Hepatocyte (in vitro differentiated cells): ENCODE results near the gene GNPNAT1. TPM values are rescaled to one million over a fixed set of nuclear protein-coding genes. Genes with fewer than 3 reads are reported as not detected.

Experiments used
- DNase-seq: peaks from one replicate; pipeline ENCODE4 v3.0.0-alpha.2; 2016; ENCODE audit warnings: low spot score
- H2AFZ ChIP-seq: fragments of 200-600 bp; sonication (generic); 2 replicates; pipeline ENCODE4 v1.6.0; 2016; ENCODE audit warnings: antibody characterized with exemption, mild to moderate bottlenecking
- H3K27ac ChIP-seq: fragments of 200-600 bp; sonication (generic); 2 replicates; pipeline ENCODE4 v1.5.1; 2016; ENCODE audit warnings: mild to moderate bottlenecking
- H3K27me3 ChIP-seq: fragments of 200-600 bp; sonication (generic); 2 replicates; pipeline ENCODE4 v1.6.1; 2016
- H3K36me3 ChIP-seq: fragments of 200-600 bp; sonication (generic); replicated peaks from 2 replicates; pipeline ENCODE4 v1.5.1; 2016; ENCODE audit warnings: low read depth; ENCODE audit not compliant: insufficient read depth
- H3K4me1 ChIP-seq: fragments of 200-600 bp; sonication (generic); 2 replicates; pipeline ENCODE4 v1.5.1; 2016; ENCODE audit warnings: mild to moderate bottlenecking, moderate library complexity; ENCODE audit not compliant: insufficient read depth
- H3K4me2 ChIP-seq: fragments of 200-600 bp; sonication (generic); 2 replicates; pipeline ENCODE4 v1.6.0; 2016
- H3K4me3 ChIP-seq: fragments of 200-600 bp; sonication (generic); 2 replicates; pipeline ENCODE4 v1.5.1; 2016; ENCODE audit warnings: mild to moderate bottlenecking
- H3K79me2 ChIP-seq: fragments of 200-600 bp; sonication (generic); 2 replicates; pipeline ENCODE4 v1.6.0; 2017; ENCODE audit warnings: mild to moderate bottlenecking
- H3K9me2 ChIP-seq: fragments of 200-600 bp; sonication (generic); replicated peaks from 2 replicates; pipeline ENCODE4 v1.6.0; 2017; ENCODE audit warnings: mild to moderate bottlenecking; ENCODE audit not compliant: insufficient read depth
- H3K9me3 ChIP-seq: fragments of 200-600 bp; sonication (generic); 2 replicates; pipeline ENCODE4 v1.5.1; 2016; ENCODE audit warnings: low read depth, mild to moderate bottlenecking
- H4K20me1 ChIP-seq: fragments of 200-600 bp; sonication (generic); 2 replicates; pipeline ENCODE4 v1.6.0; 2016; ENCODE audit warnings: mild to moderate bottlenecking; ENCODE audit not compliant: insufficient read depth, poor library complexity, severe bottlenecking
- EZH2 ChIP-seq: fragments of 200-600 bp; sonication (generic); IDR thresholded peaks from 2 replicates; pipeline ENCODE4 v1.6.1; 2016; ENCODE audit warnings: antibody characterized with exemption, mild to moderate bottlenecking, borderline replicate concordance
- EZH2phosphoT487 ChIP-seq: fragments of 200-600 bp; sonication (generic); IDR thresholded peaks from one replicate; pipeline ENCODE4 v1.6.1; 2018; ENCODE audit warnings: antibody characterized with exemption, mild to moderate bottlenecking, low read depth, moderate library complexity; ENCODE audit not compliant: unreplicated experiment, severe bottlenecking
- WGBS: methylation state at CpG from one replicate; pipeline ENCODE4 v1.1.6; 2016; ENCODE audit warnings: low lambda C conversion rate; ENCODE audit errors: missing lambda C conversion rate; 5-methylcytosine and 5-hydroxymethylcytosine counted together
- polyA plus RNA-seq: library from polyadenylated mRNA; unstranded; fragments of >200 nt; fragmentation: Nextera tagmentation; extraction: Ambion mirVana; gene quantifications from 2 replicates; pipeline ENCODE4 v1.2.1, GENCODE V29; 2016
- total RNA-seq: library from RNA; depleted of rRNA; stranded (reverse); fragments of >200 nt; gene quantifications from 2 replicates; pipeline ENCODE4 v1.2.3, GENCODE V29; 2014
- TF ChIP-seq, protein P1 (sequence below): fragments of 200-600 bp; sonication (generic); IDR thresholded peaks from 2 replicates; pipeline ENCODE4 v1.5.1; 2016; ENCODE audit warnings: antibody characterized with exemption, mild to moderate bottlenecking; ENCODE audit not compliant: poor library complexity

The GNPNAT1 gene
- total and polyA plus RNA-seq, 2 experiments from 2014 or later = 22.6 to 24.5 TPM

DNA sequence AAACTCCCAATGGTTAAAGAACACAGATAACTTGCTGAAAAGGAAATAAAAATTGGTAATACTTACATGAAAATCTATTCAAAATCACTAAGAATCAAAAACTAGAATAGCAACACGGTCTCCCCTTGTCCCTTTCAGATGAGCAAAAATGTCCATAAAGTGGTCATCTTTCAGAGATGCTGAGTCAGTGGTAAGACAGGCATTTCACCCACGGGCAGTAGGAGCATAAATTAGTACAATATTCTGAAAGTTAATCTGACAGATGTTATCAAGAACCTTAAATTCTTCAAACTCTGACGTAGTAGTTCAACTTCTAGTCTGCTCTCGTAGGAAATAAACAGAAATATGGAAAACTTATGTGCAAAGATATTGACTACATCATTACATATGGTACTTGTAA is 33.1 kb upstream of the GNPNAT1 start:
- 58% methylated on average over 4 of the region's 4 CpGs for WGBS
- Histone ChIP-seq H2AFZ (no peak overlapping the region), H3K4me3 (no peak overlapping the region)

DNA sequence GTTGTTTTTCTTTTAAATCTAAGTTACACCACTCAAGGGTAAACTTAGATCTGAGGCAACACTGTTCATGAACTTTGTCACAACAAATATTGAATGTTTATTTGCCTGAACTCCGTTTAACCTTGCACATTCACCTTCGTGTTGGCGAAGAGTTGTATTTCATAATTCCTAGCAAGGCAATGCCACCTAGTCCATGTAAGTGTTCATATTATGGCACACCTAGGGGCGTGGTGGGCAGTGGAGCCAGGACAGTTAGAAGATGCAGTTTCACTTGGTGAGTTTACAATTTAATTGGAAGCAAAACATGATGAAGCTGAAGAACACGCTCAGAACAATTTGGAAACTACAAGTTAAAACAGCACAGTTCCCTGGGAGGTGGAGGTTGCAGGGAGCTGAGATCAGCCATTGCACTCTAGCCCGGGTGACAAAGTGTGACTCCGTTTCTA is 30.4 kb upstream of the GNPNAT1 start:
- Histone ChIP-seq H3K9me2 (no peaks in the 10 kb centered on the region), H3K4me3 (no peak overlapping the region), H3K36me3 (no peaks in the 10 kb centered on the region), H3K9me3 (no peaks in the 10 kb centered on the region), H3K4me2 (peak overlapping the region; percentile 41), H3K27ac (no peak overlapping the region), H3K27me3 (no peaks in the 10 kb centered on the region), H2AFZ (no peak overlapping the region), H3K79me2 (no peaks in the 10 kb centered on the region), H4K20me1 (no peaks in the 10 kb centered on the region), H3K4me1 (no peaks in the 10 kb centered on the region)
- WGBS = 69% methylated on average over 7 of the region's 7 CpGs
- DNase-seq = peak; percentile 12
- TF ChIP-seq, protein P1, sequence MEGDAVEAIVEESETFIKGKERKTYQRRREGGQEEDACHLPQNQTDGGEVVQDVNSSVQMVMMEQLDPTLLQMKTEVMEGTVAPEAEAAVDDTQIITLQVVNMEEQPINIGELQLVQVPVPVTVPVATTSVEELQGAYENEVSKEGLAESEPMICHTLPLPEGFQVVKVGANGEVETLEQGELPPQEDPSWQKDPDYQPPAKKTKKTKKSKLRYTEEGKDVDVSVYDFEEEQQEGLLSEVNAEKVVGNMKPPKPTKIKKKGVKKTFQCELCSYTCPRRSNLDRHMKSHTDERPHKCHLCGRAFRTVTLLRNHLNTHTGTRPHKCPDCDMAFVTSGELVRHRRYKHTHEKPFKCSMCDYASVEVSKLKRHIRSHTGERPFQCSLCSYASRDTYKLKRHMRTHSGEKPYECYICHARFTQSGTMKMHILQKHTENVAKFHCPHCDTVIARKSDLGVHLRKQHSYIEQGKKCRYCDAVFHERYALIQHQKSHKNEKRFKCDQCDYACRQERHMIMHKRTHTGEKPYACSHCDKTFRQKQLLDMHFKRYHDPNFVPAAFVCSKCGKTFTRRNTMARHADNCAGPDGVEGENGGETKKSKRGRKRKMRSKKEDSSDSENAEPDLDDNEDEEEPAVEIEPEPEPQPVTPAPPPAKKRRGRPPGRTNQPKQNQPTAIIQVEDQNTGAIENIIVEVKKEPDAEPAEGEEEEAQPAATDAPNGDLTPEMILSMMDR = no peak

More for the DNA sequence above, 33.1 kb upstream of the GNPNAT1 start:
- TF ChIP-seq, protein P1 = no peak
- no peak for TF ChIP-seq EZH2
- TF ChIP-seq EZH2phosphoT487 = no peak
- DNase-seq = no peak
- no peak overlapping the region for H3K27ac ChIP-seq
- no peaks in the 10 kb centered on the region for H3K27me3 ChIP-seq
- no peak overlapping the region for H3K4me2 ChIP-seq
- H3K9me2 ChIP-seq = no peaks in the 10 kb centered on the region
- no peaks in the 10 kb centered on the region for H3K36me3 ChIP-seq
- H3K4me1 ChIP-seq = peaks cover 4% of the 10 kb centered on the region
- no peaks in the 10 kb centered on the region for H3K9me3 ChIP-seq
- H3K79me2 ChIP-seq = no peaks in the 10 kb centered on the region
- H4K20me1 ChIP-seq = no peaks in the 10 kb centered on the region

DNA sequence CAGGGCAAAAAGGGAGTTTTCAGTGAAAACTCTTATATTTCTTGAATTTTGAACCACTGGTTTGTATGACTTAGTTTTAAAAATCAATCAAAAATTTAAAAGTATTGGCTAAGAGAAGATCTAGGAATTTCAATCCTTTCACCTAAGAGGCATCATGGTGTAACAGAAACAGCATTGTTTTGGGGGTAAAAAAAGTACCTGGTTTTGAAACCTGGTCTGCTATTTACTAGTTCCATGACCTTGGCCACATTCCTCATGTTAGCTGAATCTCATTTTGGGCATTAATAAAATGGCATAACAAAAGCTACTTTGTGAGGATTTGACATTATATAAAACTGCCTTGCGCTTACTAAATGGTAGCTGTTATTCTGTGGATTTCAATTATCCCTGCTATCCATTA is 16.7 kb upstream of the GNPNAT1 start:
- H3K4me3 ChIP-seq = no peak overlapping the region
- TF ChIP-seq, protein P1 = no peak
- TF ChIP-seq EZH2 = no peak
- no peak for TF ChIP-seq EZH2phosphoT487
- no peaks in the 10 kb centered on the region for H3K27me3 ChIP-seq
- 89% methylated on average over 1 of the region's 1 CpG for WGBS
- no peaks in the 10 kb centered on the region for H3K79me2 ChIP-seq
- H3K9me2 ChIP-seq = no peaks in the 10 kb centered on the region
- no peaks in the 10 kb centered on the region for H3K36me3 ChIP-seq
- H2AFZ ChIP-seq = no peak overlapping the region
- DNase-seq = no peak
- H3K4me2 ChIP-seq = no peak overlapping the region
- H3K4me1 ChIP-seq = no peaks in the 10 kb centered on the region
- H3K27ac ChIP-seq = no peak overlapping the region
- H3K9me3 ChIP-seq = no peaks in the 10 kb centered on the region
- H4K20me1 ChIP-seq = no peaks in the 10 kb centered on the region

DNA sequence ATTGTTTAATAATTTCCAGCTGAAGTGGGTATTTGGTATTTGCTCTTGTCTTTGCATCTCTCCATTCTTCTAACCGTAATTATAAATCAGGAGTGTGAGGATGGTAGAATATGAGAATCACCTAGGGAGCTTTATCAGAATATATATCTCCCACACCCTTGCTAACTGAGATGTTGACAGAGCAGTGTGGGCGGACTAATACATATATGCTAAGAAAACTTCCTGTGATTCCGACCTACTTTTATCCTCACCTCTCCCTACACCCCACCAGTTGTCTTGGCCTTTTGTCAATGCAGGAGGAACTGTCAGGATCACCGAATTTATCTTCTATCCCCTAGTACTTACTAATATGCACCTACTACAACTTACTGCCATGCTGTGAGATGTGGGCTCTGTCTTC is 14.7 kb upstream of the GNPNAT1 start:
- Histone ChIP-seq H3K9me3 (no peaks in the 10 kb centered on the region), H3K9me2 (no peaks in the 10 kb centered on the region), H3K4me1 (no peaks in the 10 kb centered on the region), H3K79me2 (no peaks in the 10 kb centered on the region), H2AFZ (no peak overlapping the region), H3K36me3 (no peaks in the 10 kb centered on the region), H3K27me3 (no peaks in the 10 kb centered on the region), H3K4me2 (no peak overlapping the region), H3K27ac (no peak overlapping the region), H4K20me1 (no peaks in the 10 kb centered on the region), H3K4me3 (no peak overlapping the region)
- DNase-seq = no peak
- TF ChIP-seq, protein P1 = no peak
- TF ChIP-seq EZH2phosphoT487 (no peak), EZH2 (no peak)
- WGBS = 95% methylated on average over 4 of the region's 4 CpGs
